ENCODE measurements around the gene ENDOD1. TPM values are rescaled to one million over a fixed set of nuclear protein-coding genes. Genes with fewer than 3 reads are reported as not detected.

ENDOD1 gene
- total RNA-seq, 1 experiment from 2014 or later, result 32.1 TPM

DNA sequence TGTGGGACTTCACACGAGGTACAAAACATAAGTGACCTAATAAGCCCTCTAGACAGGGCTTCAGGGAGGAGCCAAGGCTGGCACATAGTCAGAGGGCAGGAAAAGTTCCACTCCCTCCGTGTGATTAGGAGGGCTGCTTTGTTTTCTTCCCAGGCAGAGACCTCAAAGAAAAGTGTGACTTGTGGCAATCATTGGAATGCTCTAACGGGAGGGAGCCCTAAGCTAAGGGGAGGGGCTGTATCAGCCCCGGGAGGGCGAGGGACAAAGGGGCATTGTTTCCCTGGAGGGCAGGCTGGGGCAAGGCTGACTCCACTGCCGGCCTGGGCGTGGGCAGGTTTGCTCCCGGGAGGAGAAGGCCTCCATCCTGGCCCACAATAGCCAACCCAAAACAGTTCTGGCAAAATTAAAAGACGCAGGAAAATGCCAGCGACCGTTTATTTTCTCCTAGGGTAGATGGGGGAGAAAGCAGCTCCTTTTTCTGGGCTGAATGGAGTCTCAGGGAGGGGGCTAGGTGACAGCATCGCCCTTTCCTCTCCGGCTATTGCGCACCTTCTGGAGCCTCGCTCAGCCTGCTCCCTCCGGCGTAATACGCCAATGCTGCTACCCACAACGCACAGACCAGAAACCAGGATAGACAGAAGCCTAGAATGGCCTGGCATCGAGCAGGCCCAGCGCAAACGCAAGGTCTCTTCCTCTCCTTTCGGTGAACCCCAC, 60.2 kb downstream of the ENDOD1 start:
- peak overlapping the region; percentile 71 for H3K4me3 ChIP-seq (ENCODE audit: low read length)
- ChIA-PET POLR2A (ENCODE audit: unreplicated experiment) (interaction anchor here (0.5 to 0.6 kb wide), 3 partner anchors 34 to 412 kb away, joined by 4 to 6 read pairs (median 6); no protein-coding TSS in a partner anchor), CTCF (interaction anchor here (0.5 to 2.5 kb wide), 3 partner anchors 12 to 145 kb away, joined by 3 to 10 read pairs (median 4); no protein-coding TSS in a partner anchor)
- H3K27me3 ChIP-seq (ENCODE audit: low read length), result no peaks in the 10 kb centered on the region
- peak overlapping the region; percentile 63 for H3K9ac ChIP-seq (ENCODE audit: low read length)
- H3K4me2 ChIP-seq (ENCODE audit: low read length), result peak overlapping the region; percentile 83
- no peaks in the 10 kb centered on the region for H4K20me1 ChIP-seq (ENCODE audit: low read length)
- peak; percentile 18 for ATAC-seq
- intact Hi-C loops (cut with micrococcal nuclease), result loop anchor here (1.0 to 5.0 kb wide), 2 partner anchors 177 to 682 kb away; partner anchors contain the start of genes CWC15 and KDM4D
- no peaks in the 10 kb centered on the region for H3F3A ChIP-seq (ENCODE audit: low read length, unreplicated experiment)
- TF ChIP-seq, protein P1, sequence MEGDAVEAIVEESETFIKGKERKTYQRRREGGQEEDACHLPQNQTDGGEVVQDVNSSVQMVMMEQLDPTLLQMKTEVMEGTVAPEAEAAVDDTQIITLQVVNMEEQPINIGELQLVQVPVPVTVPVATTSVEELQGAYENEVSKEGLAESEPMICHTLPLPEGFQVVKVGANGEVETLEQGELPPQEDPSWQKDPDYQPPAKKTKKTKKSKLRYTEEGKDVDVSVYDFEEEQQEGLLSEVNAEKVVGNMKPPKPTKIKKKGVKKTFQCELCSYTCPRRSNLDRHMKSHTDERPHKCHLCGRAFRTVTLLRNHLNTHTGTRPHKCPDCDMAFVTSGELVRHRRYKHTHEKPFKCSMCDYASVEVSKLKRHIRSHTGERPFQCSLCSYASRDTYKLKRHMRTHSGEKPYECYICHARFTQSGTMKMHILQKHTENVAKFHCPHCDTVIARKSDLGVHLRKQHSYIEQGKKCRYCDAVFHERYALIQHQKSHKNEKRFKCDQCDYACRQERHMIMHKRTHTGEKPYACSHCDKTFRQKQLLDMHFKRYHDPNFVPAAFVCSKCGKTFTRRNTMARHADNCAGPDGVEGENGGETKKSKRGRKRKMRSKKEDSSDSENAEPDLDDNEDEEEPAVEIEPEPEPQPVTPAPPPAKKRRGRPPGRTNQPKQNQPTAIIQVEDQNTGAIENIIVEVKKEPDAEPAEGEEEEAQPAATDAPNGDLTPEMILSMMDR (conservative IDR thresholded peaks at IDR 0.05; ENCODE audit: low read depth, low read length), result no peak
- no peak for TF ChIP-seq EZH2 (IDR thresholded peaks at IDR 0.05; ENCODE audit: low read length, unreplicated experiment)
- TF ChIP-seq EZH2phosphoT487 (IDR thresholded peaks at IDR 0.05; ENCODE audit: borderline replicate concordance, low read length), result no peak
- H3K27ac ChIP-seq (ENCODE audit: low read length), result peak overlapping the region; percentile 60
- H3K4me1 ChIP-seq (ENCODE audit: insufficient read depth, low read length), result peaks cover 44% of the 10 kb centered on the region
- H3K9me3 ChIP-seq (ENCODE audit: low read length), result no peaks in the 10 kb centered on the region
- peak overlapping the region; percentile 88 for H2AFZ ChIP-seq (ENCODE audit: low read length)
- H3K9me2 ChIP-seq (replicated peaks; ENCODE audit: low read length), result no peaks in the 10 kb centered on the region
- no TSS peak for BruUV-seq (replicated peaks)
- peak; percentile 76 for DNase-seq
- H3K79me2 ChIP-seq (ENCODE audit: low read length), result no peaks in the 10 kb centered on the region
- no peaks in the 10 kb centered on the region for H3K36me3 ChIP-seq (ENCODE audit: low read depth, low read length)

- POLR2A ChIA-PET (ENCODE audit: unreplicated experiment), result no interaction called here
- Histone ChIP-seq H3K9me2 (replicated peaks; ENCODE audit: low read length) (no peaks in the 10 kb centered on the region), H3K9me3 (ENCODE audit: low read length) (no peaks in the 10 kb centered on the region), H3F3A (ENCODE audit: low read length, unreplicated experiment) (no peaks in the 10 kb centered on the region), H3K27ac (ENCODE audit: low read length) (peak overlapping the region; percentile 60), H3K4me1 (ENCODE audit: insufficient read depth, low read length) (peaks cover 44% of the 10 kb centered on the region), H3K79me2 (ENCODE audit: low read length) (no peaks in the 10 kb centered on the region), H3K4me3 (ENCODE audit: low read length) (peak overlapping the region; percentile 71), H4K20me1 (ENCODE audit: low read length) (no peaks in the 10 kb centered on the region), H2AFZ (ENCODE audit: low read length) (peak overlapping the region; percentile 88), H3K4me2 (ENCODE audit: low read length) (peak overlapping the region; percentile 83), H3K27me3 (ENCODE audit: low read length) (no peaks in the 10 kb centered on the region), H3K36me3 (ENCODE audit: low read depth, low read length) (no peaks in the 10 kb centered on the region), H3K9ac (ENCODE audit: low read length) (peak overlapping the region; percentile 63)
- intact Hi-C loops (cut with micrococcal nuclease), result loop anchor here (1.0 to 5.0 kb wide), 6 partner anchors 43 to 681 kb away; partner anchors contain the start of genes CWC15 and KDM4D
- CTCF ChIA-PET, result interaction anchor here (0.8 to 2.5 kb wide), 6 partner anchors 75 to 640 kb away, joined by 3 to 16 read pairs (median 8); partner anchors contain the start of genes CEP57 and SRSF8
- TF ChIP-seq EZH2phosphoT487 (IDR thresholded peaks at IDR 0.05; ENCODE audit: borderline replicate concordance, low read length), result no peak
- TF ChIP-seq, protein P1 (conservative IDR thresholded peaks at IDR 0.05; ENCODE audit: low read depth, low read length), result peak; percentile 60
- ATAC-seq (peak; percentile 68), DNase-seq (peak; percentile 98)
- BruUV-seq (replicated peaks), result no TSS peak
Measured at GRCh38 chr11:95150956-95151684, 61.5 kb downstream of the ENDOD1 start.
